ENCODE data around the gene STXBP2. TPM values are rescaled to one million over a fixed set of nuclear protein-coding genes. Genes with fewer than 3 reads are reported as not detected.
A peak's percentile ranks its signal among the peaks of the same experiment; 100 is the strongest.

STXBP2 gene
- total and polyA plus RNA-seq, 9 of the 15 experiments (the other 6 are each of a cell fraction or from before 2014, with no cell fraction given), result 2.5 to 163 (median 71.3) TPM

- TF ChIP-seq, protein P1, sequence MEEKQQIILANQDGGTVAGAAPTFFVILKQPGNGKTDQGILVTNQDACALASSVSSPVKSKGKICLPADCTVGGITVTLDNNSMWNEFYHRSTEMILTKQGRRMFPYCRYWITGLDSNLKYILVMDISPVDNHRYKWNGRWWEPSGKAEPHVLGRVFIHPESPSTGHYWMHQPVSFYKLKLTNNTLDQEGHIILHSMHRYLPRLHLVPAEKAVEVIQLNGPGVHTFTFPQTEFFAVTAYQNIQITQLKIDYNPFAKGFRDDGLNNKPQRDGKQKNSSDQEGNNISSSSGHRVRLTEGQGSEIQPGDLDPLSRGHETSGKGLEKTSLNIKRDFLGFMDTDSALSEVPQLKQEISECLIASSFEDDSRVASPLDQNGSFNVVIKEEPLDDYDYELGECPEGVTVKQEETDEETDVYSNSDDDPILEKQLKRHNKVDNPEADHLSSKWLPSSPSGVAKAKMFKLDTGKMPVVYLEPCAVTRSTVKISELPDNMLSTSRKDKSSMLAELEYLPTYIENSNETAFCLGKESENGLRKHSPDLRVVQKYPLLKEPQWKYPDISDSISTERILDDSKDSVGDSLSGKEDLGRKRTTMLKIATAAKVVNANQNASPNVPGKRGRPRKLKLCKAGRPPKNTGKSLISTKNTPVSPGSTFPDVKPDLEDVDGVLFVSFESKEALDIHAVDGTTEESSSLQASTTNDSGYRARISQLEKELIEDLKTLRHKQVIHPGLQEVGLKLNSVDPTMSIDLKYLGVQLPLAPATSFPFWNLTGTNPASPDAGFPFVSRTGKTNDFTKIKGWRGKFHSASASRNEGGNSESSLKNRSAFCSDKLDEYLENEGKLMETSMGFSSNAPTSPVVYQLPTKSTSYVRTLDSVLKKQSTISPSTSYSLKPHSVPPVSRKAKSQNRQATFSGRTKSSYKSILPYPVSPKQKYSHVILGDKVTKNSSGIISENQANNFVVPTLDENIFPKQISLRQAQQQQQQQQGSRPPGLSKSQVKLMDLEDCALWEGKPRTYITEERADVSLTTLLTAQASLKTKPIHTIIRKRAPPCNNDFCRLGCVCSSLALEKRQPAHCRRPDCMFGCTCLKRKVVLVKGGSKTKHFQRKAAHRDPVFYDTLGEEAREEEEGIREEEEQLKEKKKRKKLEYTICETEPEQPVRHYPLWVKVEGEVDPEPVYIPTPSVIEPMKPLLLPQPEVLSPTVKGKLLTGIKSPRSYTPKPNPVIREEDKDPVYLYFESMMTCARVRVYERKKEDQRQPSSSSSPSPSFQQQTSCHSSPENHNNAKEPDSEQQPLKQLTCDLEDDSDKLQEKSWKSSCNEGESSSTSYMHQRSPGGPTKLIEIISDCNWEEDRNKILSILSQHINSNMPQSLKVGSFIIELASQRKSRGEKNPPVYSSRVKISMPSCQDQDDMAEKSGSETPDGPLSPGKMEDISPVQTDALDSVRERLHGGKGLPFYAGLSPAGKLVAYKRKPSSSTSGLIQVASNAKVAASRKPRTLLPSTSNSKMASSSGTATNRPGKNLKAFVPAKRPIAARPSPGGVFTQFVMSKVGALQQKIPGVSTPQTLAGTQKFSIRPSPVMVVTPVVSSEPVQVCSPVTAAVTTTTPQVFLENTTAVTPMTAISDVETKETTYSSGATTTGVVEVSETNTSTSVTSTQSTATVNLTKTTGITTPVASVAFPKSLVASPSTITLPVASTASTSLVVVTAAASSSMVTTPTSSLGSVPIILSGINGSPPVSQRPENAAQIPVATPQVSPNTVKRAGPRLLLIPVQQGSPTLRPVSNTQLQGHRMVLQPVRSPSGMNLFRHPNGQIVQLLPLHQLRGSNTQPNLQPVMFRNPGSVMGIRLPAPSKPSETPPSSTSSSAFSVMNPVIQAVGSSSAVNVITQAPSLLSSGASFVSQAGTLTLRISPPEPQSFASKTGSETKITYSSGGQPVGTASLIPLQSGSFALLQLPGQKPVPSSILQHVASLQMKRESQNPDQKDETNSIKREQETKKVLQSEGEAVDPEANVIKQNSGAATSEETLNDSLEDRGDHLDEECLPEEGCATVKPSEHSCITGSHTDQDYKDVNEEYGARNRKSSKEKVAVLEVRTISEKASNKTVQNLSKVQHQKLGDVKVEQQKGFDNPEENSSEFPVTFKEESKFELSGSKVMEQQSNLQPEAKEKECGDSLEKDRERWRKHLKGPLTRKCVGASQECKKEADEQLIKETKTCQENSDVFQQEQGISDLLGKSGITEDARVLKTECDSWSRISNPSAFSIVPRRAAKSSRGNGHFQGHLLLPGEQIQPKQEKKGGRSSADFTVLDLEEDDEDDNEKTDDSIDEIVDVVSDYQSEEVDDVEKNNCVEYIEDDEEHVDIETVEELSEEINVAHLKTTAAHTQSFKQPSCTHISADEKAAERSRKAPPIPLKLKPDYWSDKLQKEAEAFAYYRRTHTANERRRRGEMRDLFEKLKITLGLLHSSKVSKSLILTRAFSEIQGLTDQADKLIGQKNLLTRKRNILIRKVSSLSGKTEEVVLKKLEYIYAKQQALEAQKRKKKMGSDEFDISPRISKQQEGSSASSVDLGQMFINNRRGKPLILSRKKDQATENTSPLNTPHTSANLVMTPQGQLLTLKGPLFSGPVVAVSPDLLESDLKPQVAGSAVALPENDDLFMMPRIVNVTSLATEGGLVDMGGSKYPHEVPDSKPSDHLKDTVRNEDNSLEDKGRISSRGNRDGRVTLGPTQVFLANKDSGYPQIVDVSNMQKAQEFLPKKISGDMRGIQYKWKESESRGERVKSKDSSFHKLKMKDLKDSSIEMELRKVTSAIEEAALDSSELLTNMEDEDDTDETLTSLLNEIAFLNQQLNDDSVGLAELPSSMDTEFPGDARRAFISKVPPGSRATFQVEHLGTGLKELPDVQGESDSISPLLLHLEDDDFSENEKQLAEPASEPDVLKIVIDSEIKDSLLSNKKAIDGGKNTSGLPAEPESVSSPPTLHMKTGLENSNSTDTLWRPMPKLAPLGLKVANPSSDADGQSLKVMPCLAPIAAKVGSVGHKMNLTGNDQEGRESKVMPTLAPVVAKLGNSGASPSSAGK (IDR thresholded peaks at IDR 0.05), result peak; percentile 95
- TF ChIP-seq SP1 (CRISPR knock-in tag; IDR thresholded peaks at IDR 0.05) (peak; percentile 63; the same call in 1 of the 2 replicates), PHF8 (IDR thresholded peaks at IDR 0.05; ENCODE audit: borderline replicate concordance, low read length) (peak; percentile 25; the same call in 1 of the 2 replicates), ZBTB40 (IDR thresholded peaks at IDR 0.05) (peak; percentile 52), ZBTB40 (CRISPR knock-in tag; IDR thresholded peaks at IDR 0.05) (no peak)
These were observed 15.2 kb downstream of the STXBP2 start (continued) for GRCh38 chr19:7652061-7652641.
